NCI-H510A (cell line): Measurements from ENCODE around the gene PCDHB14.
"Not testable (repeated sequence)": the region's sequence is repeated elsewhere in the genome, so short reads cannot be mapped to it uniquely, and the experiment has no call there.

Experiments
- DNase-seq: peaks from one replicate; lab custom pipeline; 2025; lab: John Stamatoyannopoulos, UW

Gene PCDHB14

DNA sequence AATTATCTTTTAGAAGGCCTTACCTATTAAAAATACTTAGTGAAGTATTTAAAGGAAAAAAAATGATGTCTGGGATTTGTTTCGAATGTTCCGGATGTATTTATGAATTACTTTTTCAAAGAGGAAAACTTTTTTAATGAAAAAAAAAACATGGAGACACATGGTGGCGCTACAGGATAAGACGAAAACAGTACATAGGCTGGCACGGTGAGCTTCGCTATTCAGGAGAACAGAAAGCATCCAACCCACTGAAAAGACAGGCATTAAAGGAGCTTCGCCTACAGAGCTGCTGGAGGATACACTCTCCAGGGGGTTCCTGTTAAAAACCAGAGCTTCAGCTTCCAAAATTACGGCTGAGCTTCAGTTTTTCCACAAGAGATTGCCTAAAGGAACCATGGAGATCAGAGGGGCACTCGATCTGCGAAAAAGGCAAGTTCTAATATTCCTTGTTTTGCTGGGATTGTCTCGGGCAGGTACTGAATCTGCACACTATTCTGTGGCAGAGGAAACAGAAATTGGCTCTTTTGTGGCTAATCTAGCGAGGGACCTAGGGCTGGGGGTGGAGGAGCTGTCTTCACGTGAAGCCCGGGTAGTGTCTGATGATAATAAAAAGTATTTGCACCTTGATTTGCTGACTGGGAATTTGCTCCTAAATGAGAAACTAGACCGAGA lies at the start of gene PCDHB14:
Gene PCDHB14, plus strand, starts transcription at position 232 of the 672 bp plus-strand sequence. Its CDS starts 163 bp downstream, at position 395.
- no peak for DNase-seq

DNA sequence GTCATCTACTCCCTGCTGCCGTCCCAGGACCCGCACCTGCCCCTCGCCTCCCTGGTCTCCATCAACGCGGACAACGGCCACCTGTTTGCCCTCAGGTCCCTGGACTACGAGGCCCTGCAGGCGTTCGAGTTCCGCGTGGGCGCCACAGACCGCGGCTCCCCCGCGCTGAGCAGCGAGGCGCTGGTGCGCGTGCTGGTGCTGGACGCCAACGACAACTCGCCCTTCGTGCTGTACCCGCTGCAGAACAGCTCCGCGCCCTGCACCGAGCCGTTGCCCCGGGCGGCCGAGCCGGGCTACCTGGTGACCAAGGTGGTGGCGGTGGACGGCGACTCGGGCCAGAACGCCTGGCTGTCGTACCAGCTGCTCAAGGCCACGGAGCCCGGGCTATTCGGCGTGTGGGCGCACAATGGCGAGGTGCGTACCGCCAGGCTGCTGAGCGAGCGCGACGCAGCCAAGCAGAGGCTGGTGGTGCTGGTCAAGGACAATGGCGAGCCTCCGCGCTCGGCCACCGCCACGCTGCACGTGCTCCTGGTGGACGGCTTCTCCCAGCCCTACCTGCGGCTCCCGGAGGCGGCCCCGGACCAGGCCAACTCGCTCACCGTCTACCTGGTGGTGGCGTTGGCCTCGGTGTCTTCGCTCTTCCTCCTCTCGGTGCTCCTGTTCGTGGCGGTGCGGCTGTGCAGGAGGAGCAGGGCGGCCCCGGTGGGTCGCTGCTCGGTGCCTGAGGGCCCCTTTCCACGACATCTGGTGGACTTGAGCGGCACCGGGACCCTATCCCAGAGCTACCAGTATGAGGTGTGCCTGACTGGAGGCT lies 48.6 kb upstream of the PCDHB14 start:
- DNase-seq = not testable (repeated sequence)

DNA sequence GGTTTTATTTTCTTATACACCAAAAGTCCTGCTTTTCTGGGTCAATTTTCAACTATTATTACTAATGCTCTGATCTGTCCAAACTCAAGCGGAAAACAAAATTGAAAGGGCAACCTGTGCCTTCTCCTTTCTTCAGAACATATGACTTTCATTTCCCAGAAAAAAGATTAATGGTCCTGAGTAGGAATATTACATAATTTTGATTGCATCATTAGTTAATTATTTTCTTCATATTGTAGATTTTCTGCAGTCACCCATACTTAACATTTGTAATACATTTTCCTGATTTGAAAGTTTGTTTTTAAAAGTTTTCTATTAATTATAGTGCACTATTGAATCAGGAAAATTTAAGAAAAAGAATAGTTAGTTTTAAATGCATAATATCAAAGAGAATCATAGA lies 47.2 kb upstream of the PCDHB14 start:
- DNase-seq = no peak

DNA sequence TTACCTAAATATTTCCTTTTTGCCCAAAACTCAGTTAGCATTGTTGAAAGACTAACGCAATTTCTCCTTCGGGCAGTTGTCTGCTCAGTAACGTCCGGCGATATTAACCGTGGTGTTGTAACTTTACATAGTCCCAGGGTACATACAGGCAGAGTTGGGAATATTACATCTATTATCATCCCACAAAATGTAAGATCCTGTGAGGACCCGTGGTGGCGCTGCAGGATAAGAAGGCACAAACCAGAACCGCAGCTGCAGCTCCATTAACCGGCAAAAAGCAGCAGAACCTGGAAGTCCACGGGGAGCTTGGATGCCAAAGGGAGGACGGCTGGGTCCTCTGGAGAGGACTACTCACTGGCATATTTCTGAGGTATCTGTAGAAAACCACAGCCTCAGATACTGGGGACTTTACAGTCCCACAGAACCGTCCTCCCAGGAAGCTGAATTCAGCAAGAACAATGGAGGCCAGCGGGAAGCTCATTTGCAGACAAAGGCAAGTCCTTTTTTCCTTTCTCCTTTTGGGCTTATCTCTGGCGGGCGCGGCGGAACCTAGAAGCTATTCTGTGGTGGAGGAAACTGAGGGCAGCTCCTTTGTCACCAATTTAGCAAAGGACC lies 45.5 kb upstream of the PCDHB14 start, which contains the start of gene PCDHB8:
Gene PCDHB8, plus strand, starts transcription at position 214 of the 615 bp plus-strand sequence. Its CDS starts 245 bp downstream, at position 459.
- not testable (repeated sequence) for DNase-seq

DNA sequence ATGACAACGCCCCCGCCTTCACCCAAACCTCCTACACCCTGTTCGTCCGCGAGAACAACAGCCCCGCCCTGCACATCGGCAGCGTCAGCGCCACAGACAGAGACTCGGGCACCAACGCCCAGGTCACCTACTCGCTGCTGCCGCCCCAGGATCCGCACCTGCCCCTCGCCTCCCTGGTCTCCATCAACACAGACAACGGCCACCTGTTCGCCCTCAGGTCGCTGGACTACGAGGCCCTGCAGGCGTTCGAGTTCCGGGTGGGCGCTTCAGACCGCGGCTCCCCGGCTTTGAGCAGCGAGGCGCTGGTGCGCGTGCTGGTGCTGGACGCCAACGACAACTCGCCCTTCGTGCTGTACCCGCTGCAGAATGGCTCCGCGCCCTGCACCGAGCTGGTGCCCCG lies 43.8 kb upstream of the PCDHB14 start:
- not testable (repeated sequence) for DNase-seq

DNA sequence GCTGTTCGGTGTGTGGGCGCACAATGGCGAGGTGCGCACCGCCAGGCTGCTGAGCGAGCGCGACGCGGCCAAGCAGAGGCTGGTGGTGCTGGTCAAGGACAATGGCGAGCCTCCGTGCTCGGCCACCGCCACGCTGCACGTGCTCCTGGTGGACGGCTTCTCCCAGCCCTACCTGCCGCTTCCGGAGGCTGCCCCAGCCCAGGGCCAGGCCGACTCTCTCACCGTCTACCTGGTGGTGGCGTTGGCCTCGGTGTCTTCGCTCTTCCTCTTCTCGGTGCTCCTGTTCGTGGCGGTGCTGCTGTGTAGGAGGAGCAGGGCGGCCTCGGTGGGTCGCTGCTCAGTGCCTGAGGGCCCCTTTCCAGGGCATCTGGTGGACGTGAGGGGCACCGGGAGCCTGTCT lies 43.3 kb upstream of the PCDHB14 start:
- not testable (repeated sequence) for DNase-seq

DNA sequence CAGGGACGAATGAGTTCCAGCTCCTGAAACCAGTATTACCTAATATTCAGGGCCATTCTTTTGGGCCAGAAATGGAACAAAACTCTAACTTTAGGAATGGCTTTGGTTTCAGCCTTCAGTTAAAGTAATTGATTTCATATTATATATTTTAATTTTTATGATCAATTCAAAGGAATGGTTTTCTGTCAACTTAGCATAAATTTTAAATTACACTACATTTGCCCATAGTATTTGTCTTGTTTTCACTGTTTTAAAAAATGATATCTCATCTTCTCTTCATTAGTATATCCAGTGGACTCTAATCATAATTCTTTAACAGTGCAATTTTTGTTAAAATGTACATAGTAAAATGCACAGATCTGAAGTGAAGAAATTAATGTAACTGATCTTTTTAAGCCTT lies 42.8 kb upstream of the PCDHB14 start:
- no peak for DNase-seq

DNA sequence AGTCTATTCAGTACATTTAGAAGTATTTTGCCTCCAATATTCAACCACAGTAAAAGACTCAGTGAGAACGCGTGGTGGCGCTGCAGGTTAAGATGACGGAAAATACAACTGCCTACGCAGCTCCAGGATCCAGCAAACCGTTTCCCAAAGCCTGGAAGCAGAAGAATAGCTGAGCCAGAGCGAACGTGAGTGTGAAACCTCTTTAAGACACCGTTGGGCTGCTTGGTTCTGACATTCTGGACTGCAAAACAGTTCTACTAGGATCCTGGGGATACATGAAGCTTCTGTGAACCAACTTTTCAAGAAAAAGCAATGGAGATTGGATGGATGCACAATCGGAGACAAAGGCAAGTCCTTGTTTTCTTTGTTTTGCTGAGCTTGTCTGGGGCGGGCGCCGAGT lies 40.9 kb upstream of the PCDHB14 start, which contains the start of gene PCDHB16:
Gene PCDHB16, plus strand, starts transcription at position 140 of the 400 bp plus-strand sequence. Its CDS starts 173 bp downstream, at position 313.
- no peak for DNase-seq

DNA sequence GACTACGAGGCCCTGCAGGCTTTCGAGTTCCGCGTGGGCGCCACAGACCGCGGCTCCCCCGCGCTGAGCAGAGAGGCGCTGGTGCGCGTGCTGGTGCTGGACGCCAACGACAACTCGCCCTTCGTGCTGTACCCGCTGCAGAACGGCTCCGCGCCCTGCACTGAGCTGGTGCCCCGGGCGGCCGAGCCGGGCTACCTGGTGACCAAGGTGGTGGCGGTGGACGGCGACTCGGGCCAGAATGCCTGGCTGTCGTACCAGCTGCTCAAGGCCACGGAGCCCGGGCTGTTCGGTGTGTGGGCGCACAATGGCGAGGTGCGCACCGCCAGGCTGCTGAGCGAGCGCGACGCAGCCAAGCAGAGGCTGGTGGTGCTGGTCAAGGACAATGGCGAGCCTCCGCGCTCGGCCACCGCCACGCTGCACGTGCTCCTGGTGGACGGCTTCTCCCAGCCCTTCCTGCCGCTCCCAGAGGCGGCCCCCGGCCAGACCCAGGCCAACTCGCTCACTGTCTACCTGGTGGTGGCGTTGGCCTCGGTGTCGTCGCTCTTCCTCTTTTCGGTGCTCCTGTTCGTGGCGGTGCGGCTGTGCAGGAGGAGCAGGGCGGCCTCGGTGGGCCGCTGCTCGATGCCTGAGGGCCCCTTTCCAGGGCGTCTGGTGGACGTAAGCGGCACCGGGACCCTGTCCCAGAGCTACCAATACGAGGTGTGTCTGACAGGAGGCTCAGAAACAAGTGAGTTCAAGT lies 38.9 kb upstream of the PCDHB14 start:
- DNase-seq = not testable (repeated sequence)

DNA sequence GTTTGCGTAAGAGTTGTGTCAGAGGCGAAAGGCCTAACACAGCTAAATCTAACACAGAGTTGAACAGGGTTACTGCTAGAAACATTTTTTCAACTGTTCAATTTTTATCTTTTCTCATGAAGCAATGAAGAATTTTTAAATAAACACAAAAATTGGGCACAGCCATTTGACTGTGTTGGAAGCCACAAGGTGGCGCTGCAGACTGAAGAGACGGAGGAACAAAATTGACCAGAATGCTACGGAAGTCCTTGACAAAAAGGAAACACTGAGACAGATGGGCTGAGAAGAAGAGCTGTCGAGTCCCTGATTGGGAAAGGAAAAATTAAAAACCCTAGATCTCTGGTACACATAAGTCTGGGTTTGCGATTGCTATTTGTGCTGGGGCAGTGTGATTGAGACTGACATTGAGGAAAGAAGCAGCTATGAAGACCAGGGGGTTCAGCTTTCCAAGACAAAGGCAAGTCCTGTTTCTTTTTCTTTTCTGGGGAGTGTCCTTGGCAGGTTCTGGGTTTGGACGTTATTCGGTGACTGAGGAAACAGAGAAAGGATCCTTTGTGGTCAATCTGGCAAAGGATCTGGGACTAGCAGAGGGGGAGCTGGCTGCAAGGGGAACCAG lies 36.1 kb upstream of the PCDHB14 start, which contains the start of gene PCDHB9:
Gene PCDHB9, plus strand, starts transcription at position 265 of the 616 bp plus-strand sequence. Its CDS starts 158 bp downstream, at position 423.
- DNase-seq = no peak

DNA sequence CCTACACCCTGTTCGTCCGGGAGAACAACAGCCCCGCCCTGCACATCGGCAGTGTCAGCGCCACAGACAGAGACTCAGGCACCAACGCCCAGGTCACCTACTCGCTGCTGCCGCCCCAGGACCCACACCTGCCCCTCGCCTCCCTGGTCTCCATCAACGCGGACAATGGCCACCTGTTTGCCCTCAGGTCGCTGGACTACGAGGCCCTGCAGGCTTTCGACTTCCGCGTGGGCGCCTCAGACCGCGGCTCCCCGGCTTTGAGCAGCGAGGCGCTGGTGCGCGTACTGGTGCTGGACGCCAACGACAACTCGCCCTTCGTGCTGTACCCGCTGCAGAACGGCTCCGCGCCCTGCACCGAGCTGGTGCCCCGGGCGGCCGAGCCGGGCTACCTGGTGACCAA lies 34.5 kb upstream of the PCDHB14 start:
- DNase-seq = not testable (repeated sequence)

DNA sequence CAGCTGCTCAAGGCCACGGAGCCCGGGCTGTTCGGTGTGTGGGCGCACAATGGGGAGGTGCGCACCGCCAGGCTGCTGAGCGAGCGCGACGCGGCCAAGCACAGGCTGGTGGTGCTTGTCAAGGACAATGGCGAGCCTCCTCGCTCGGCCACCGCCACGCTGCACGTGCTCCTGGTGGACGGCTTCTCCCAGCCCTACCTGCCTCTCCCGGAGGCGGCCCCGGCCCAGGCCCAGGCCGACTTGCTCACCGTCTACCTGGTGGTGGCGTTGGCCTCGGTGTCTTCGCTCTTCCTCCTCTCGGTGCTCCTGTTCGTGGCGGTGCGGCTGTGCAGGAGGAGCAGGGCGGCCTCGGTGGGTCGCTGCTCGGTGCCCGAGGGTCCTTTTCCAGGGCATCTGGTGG lies 34.0 kb upstream of the PCDHB14 start:
- DNase-seq = not testable (repeated sequence)

DNA sequence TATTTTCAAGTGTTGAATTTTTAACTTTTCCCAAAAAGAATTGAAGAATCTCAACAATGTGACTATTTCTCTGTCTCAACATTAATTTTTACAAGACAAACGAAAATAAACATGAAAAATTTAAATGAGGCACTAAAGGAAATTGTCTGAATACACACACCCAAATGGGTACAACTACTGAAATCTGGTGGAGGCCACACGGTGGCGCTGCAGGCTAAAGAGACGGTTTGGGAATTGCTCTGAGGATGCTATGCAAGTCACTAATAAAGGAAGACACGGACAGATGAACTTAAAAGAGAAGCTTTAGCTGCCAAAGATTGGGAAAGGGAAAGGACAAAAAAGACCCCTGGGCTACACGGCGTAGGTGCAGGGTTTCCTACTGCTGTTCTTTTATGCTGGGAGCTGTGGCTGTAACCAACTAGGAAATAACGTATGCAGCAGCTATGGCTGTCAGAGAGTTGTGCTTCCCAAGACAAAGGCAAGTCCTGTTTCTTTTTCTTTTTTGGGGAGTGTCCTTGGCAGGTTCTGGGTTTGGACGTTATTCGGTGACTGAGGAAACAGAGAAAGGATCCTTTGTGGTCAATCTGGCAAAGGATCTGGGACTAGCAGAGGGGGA lies 30.9 kb upstream of the PCDHB14 start, which contains the start of gene PCDHB10:
Gene PCDHB10, plus strand, starts transcription at position 244 of the 616 bp plus-strand sequence. Its CDS starts 200 bp downstream, at position 444.
- no peak for DNase-seq

DNA sequence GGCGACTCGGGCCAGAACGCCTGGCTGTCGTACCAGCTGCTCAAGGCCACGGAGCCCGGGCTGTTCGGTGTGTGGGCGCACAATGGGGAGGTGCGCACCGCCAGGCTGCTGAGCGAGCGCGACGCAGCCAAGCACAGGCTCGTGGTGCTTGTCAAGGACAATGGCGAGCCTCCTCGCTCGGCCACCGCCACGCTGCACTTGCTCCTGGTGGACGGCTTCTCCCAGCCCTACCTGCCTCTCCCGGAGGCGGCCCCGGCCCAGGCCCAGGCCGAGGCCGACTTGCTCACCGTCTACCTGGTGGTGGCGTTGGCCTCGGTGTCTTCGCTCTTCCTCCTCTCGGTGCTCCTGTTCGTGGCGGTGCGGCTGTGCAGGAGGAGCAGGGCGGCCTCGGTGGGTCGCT lies 28.8 kb upstream of the PCDHB14 start:
- DNase-seq = not testable (repeated sequence)

DNA sequence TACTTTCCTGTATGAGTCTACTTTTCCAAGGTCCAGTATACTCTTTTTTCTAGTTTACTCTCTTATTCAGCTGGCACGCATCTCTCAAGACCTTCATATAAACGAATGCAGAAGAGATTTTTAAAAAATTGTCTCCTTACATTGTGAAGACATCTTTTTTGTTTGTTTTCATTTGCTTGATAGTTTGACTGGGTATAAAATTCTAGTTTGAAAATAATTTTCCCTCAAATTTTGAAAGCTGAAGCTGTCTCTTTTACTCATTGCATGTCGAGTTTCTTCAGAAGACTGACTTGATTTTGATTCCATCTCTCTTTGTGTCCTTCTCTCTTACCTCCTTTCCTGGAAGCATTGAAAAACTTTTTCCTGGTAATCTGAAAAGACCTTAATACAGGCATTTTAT lies 26.8 kb upstream of the PCDHB14 start:
- DNase-seq = no peak

DNA sequence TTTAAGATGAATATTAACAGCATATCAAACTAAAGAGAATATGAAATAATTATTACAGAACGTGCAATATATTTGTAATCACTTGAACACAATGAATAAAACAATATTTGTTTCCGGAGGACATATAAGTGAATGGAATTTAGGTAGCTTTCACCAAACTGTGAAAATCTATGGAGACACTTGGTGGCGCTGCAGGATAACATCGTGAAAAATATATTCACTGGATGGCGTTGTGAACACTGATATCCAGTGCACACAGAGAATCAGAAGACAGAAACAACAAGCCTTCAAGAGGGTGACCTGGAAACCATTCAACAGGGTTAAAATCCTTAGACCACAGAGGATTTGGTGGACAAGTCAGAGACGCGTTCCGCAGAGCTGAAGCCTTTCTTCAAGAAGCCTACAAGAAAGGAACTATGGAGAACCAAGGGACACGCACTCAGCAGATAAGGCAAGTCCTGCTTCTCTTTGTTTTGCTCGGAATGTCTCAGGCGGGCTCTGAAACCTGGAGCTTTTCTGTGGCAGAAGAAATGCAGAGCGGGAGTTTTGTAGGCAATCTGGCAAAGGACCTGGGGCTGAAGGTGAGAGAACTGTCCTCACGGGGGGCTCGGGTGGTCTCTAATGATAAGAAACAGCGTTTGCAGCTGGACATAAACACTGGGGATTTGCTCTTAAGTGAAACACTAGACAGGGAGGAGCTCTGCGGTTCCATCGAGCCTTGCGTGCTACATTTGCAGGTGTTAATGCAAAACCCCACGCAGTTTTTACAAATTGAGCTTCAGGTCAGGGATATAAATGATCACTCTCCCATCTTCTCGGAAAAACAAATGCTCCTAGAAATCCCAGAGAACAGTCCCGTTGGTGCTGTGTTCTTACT lies 23.5 kb upstream of the PCDHB14 start, which contains the start of gene PCDHB11:
Gene PCDHB11, plus strand, starts transcription at position 269 of the 877 bp plus-strand sequence. Its CDS starts 148 bp downstream, at position 417.
- DNase-seq = peak; percentile 9

DNA sequence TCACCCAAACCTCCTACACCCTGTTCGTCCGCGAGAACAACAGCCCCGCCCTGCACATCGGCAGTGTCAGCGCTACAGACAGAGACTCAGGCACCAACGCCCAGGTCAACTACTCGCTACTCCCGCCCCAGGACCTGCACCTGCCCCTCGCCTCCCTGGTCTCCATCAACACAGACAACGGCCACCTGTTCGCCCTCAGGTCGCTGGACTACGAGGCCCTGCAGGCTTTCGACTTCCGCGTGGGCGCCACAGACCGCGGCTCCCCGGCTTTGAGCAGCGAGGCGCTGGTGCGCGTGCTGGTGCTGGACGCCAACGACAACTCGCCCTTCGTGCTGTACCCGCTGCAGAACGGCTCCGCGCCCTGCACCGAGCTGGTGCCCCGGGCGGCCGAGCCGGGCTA lies 22.0 kb upstream of the PCDHB14 start:
- not testable (repeated sequence) for DNase-seq

DNA sequence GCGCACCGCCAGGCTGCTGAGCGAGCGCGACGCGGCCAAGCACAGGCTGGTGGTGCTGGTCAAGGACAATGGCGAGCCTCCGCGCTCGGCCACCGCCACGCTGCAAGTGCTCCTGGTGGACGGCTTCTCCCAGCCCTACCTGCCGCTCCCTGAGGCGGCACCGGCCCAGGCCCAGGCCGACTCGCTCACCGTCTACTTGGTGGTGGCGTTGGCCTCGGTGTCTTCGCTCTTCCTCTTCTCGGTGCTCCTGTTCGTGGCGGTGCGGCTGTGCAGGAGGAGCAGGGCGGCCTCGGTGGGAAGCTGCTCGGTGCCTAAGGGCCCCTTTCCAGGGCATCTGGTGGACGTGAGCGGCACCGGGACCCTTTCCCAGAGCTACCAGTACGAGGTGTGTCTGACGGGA lies 21.5 kb upstream of the PCDHB14 start:
- not testable (repeated sequence) for DNase-seq

DNA sequence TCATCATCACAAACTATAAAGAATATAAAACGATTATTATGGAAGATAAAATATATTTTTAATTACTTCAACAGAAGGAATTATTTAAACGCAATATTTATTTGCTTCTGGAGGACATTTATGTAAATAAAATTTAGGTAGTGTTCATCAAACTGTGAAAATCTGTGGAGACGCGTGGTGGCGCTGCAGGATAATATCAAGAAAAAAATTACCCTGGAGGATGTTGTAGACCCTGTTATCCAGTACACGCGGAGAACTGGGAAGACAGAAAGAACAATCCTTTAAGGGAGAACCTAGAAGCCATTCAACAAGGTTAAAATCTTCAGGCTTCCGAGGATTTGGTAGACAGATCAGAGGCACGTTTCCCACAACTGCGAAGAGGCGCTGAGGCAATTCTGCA lies 14.7 kb upstream of the PCDHB14 start, which contains the start of gene PCDHB12:
Gene PCDHB12, plus strand, starts transcription at position 242 of the 400 bp plus-strand sequence. CDS start 189 bp downstream, outside the sequence.
- DNase-seq = no peak
